Parathyroid adenoma (tissue), 2 donors: ENCODE results near the gene SEMA4A.
A peak's percentile ranks its signal among the peaks of the same experiment; 100 is the strongest.

Experiments
- H2AFZ ChIP-seq: fragments of 300-600 bp; sonication (generic); one replicate; pipeline ENCODE4 v1.7.0; 2017; ENCODE audit warnings: antibody characterized with exemption, mild to moderate bottlenecking
- H3K27ac ChIP-seq: fragments of 300-600 bp; sonication (generic); one replicate; pipeline ENCODE4 v1.7.0; 2017
- H3K27me3 ChIP-seq: fragments of 300-600 bp; sonication (generic); one replicate; pipeline ENCODE4 v1.7.0; 2017; ENCODE audit warnings: low read length; ENCODE audit not compliant: control insufficient read depth, insufficient read depth
- H3K36me3 ChIP-seq: fragments of 300-600 bp; sonication (generic); one replicate; pipeline ENCODE4 v1.7.0; 2017; ENCODE audit warnings: low read length; ENCODE audit not compliant: control insufficient read depth, insufficient read depth
- H3K4me1 ChIP-seq: fragments of 300-600 bp; sonication (generic); one replicate; pipeline ENCODE4 v1.7.0; 2017; ENCODE audit warnings: control low read depth
- H3K4me2 ChIP-seq: fragments of 300-600 bp; sonication (generic); one replicate; pipeline ENCODE4 v1.7.0; 2017; ENCODE audit warnings: low read length
- H3K4me3 ChIP-seq: fragments of 300-600 bp; sonication (generic); one replicate; pipeline ENCODE4 v1.7.0; 2017; ENCODE audit warnings: low read depth, low read length
- H3K79me2 ChIP-seq: fragments of 300-600 bp; sonication (generic); one replicate; pipeline ENCODE4 v1.7.0; 2017; ENCODE audit warnings: control low read depth
- H3K9ac ChIP-seq: fragments of 300-600 bp; sonication (generic); one replicate; pipeline ENCODE4 v1.7.0; 2017; ENCODE audit warnings: mild to moderate bottlenecking
- H3K9me3 ChIP-seq: fragments of 300-600 bp; sonication (generic); one replicate; pipeline ENCODE4 v1.7.0; 2017; ENCODE audit warnings: low read length; ENCODE audit not compliant: control insufficient read depth
- TF ChIP-seq, protein P1 (sequence below): fragments of 300-600 bp; sonication (generic); IDR thresholded peaks from one replicate; pipeline ENCODE4 v1.7.0; 2017; ENCODE audit warnings: antibody characterized with exemption, mild to moderate bottlenecking
- donor health status: primary hyperparathyroidism.

SEMA4A gene

DNA sequence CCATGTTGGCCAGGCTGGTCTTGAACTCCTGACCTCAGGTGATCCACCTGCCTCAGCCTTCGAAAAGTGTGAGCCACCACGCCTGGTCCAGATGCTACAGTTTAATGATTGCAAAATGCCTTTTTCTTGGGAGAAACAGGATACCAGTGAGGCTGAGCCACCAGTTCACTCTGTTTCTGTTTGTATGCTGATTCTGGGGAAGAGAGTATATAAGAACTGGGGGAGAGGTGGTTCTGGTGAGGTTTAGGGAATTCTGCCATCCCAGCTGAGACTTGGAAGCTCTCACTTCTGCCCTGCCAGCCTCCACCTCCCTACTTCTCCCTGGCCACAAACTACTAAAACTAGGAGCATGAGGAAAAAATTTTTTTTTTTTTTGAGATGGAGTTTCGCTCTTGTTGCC lies 51.3 kb downstream of the SEMA4A start:
- no peaks in the 10 kb centered on the region for H3K36me3 ChIP-seq
- H2AFZ ChIP-seq: no peak overlapping the region
- TF ChIP-seq, protein P1, sequence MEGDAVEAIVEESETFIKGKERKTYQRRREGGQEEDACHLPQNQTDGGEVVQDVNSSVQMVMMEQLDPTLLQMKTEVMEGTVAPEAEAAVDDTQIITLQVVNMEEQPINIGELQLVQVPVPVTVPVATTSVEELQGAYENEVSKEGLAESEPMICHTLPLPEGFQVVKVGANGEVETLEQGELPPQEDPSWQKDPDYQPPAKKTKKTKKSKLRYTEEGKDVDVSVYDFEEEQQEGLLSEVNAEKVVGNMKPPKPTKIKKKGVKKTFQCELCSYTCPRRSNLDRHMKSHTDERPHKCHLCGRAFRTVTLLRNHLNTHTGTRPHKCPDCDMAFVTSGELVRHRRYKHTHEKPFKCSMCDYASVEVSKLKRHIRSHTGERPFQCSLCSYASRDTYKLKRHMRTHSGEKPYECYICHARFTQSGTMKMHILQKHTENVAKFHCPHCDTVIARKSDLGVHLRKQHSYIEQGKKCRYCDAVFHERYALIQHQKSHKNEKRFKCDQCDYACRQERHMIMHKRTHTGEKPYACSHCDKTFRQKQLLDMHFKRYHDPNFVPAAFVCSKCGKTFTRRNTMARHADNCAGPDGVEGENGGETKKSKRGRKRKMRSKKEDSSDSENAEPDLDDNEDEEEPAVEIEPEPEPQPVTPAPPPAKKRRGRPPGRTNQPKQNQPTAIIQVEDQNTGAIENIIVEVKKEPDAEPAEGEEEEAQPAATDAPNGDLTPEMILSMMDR: no peak
- H3K27me3 ChIP-seq: no peaks in the 10 kb centered on the region
- no peaks in the 10 kb centered on the region for H3K4me1 ChIP-seq
- H3K4me2 ChIP-seq: no peak overlapping the region
- no peak overlapping the region for H3K4me3 ChIP-seq
- H3K79me2 ChIP-seq: no peaks in the 10 kb centered on the region
- no peak overlapping the region for H3K9ac ChIP-seq
- H3K27ac ChIP-seq: no peak overlapping the region
- H3K9me3 ChIP-seq: no peaks in the 10 kb centered on the region

DNA sequence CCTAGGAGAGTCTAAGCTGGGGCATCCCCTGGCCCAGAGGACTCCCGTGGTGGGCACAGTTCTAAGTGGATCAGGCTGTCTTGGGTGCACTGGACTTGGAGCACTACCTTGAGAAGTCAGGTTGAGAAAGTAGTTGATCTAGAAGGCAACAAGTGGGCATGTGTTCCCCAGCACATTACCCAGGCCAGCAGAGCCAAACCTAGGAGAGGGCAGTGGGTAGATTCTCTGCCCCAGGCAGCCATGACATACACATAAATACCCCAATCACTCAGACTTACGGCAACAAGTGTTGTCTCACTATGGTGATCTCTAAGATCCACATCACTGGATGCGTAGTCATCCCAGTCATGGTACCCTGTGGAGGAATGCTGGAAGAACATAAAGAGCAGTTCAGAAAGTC lies 57.9 kb downstream of the SEMA4A start:
- H3K4me1 ChIP-seq: no peaks in the 10 kb centered on the region
- H3K4me3 ChIP-seq: no peak overlapping the region
- no peak overlapping the region for H3K27ac ChIP-seq
- no peaks in the 10 kb centered on the region for H3K36me3 ChIP-seq
- H2AFZ ChIP-seq: no peak overlapping the region
- H3K9me3 ChIP-seq: no peaks in the 10 kb centered on the region
- H3K79me2 ChIP-seq: peaks cover 4% of the 10 kb centered on the region
- no peaks in the 10 kb centered on the region for H3K27me3 ChIP-seq
- no peak overlapping the region for H3K4me2 ChIP-seq
- no peak overlapping the region for H3K9ac ChIP-seq
- TF ChIP-seq, protein P1: no peak

DNA sequence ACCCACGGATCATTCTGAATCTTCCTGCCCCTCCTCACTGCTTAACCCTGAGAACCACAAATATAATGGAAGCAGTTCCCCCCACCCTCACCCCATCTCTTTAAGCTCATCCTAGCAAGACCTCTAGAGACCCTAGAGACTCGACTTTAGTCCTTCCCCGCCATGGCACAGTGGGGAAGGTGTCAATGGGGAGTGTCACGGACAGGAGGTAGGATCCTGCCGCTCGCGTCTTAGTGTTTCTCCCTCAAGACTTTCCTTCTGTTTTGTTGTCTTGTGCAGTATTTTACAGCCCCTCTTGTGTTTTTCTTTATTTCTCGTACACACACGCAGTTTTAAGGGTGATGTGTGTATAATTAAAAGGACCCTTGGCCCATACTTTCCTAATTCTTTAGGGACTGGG lies 58.7 kb downstream of the SEMA4A start:
- no peaks in the 10 kb centered on the region for H3K27me3 ChIP-seq
- peak overlapping the region; percentile 92 for H3K4me3 ChIP-seq
- H3K4me2 ChIP-seq: peak overlapping the region; percentile 99
- H2AFZ ChIP-seq: peak overlapping the region; percentile 96
- H3K9ac ChIP-seq: no peak overlapping the region
- H3K4me1 ChIP-seq: no peaks in the 10 kb centered on the region
- no peaks in the 10 kb centered on the region for H3K36me3 ChIP-seq
- TF ChIP-seq, protein P1: no peak
- H3K27ac ChIP-seq: peak overlapping the region; percentile 97
- peaks cover 4% of the 10 kb centered on the region for H3K79me2 ChIP-seq
- no peaks in the 10 kb centered on the region for H3K9me3 ChIP-seq

DNA sequence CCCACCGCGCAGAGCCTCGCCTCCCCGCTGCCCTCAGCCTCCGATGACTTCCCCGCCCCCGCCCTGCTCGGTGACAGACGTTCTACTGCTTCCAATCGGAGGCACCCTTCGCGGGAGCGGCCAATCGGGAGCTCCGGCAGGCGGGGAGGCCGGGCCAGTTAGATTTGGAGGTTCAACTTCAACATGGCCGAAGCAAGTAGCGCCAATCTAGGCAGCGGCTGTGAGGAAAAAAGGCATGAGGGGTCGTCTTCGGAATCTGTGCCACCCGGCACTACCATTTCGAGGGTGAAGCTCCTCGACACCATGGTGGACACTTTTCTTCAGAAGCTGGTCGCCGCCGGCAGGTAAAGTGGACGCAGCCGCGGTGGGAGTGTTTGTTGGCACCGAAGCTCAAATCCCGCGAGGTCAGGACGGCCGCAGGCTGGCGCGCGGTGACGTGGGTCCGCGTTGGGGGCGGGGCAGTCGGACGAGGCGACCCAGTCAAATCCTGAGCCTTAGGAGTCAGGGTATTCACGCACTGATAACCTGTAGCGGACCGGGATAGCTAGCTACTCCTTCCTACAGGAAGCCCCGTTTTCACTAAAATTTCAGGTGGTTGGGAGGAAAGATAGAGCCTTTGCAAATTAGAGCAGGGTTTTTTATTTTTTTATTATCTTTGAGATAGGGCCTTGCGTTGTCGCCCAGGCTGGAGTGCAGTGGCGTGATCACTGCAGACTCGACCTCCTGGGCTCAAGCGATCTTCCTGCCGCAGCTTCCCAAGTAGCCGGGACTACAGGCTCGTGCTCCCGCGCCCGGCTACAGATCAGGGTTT lies 59.7 kb downstream of the SEMA4A start, which contains the start of gene PMF1:
PMF1 (plus strand) TSS at position 175 of the 811 bp plus-strand sequence; CDS start at position 184, 9 bp downstream.
- no peaks in the 10 kb centered on the region for H3K36me3 ChIP-seq
- peak within 1 kb of the TSS; percentile 99 for H3K4me2 ChIP-seq
- peak within 1 kb of the TSS; percentile 97 for H3K27ac ChIP-seq
- peaks cover 4% of the 10 kb centered on the region for H3K4me1 ChIP-seq
- H3K27me3 ChIP-seq: no peaks in the 10 kb centered on the region
- peak within 1 kb of the TSS; percentile 92 for H3K4me3 ChIP-seq
- peaks cover 4% of the 10 kb centered on the region for H3K79me2 ChIP-seq
- H2AFZ ChIP-seq: peak within 1 kb of the TSS; percentile 96
- no peaks in the 10 kb centered on the region for H3K9me3 ChIP-seq
- H3K9ac ChIP-seq: peak within 1 kb of the TSS; percentile 53
- TF ChIP-seq, protein P1: no peak

DNA sequence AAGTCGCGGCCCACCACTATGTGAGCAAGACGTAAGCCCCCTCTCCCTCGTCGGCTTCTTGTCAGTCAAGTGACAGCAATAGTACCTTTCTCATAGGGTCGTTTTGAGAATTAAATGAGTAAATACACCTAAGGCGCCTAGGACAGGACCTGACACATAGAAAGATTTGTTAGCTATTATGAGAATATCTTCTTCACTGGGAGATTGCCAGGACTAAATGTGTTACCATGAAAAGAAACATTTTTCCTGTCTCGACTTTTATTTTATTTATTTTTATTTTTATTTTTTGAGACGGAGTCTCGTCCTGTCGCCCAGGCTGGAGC lies 60.2 kb downstream of the SEMA4A start:
- H2AFZ ChIP-seq: peak overlapping the region; percentile 96
- no peaks in the 10 kb centered on the region for H3K27me3 ChIP-seq
- peak overlapping the region; percentile 99 for H3K4me2 ChIP-seq
- peaks cover 8% of the 10 kb centered on the region for H3K4me1 ChIP-seq
- TF ChIP-seq, protein P1: no peak
- H3K4me3 ChIP-seq: peak overlapping the region; percentile 92
- H3K27ac ChIP-seq: peak overlapping the region; percentile 97
- peaks cover 4% of the 10 kb centered on the region for H3K79me2 ChIP-seq
- no peaks in the 10 kb centered on the region for H3K36me3 ChIP-seq
- H3K9ac ChIP-seq: no peak overlapping the region
- no peaks in the 10 kb centered on the region for H3K9me3 ChIP-seq
